ENCODE data around the gene EFCAB11. TPM values are rescaled to one million over a fixed set of nuclear protein-coding genes. Genes with fewer than 3 reads are reported as not detected.
A peak's percentile ranks its signal among the peaks of the same experiment; 100 is the strongest.

Gene EFCAB11
- total RNA-seq, 1 donor from 2014 or later, result 3.9 TPM

- DNase-seq (ENCODE audit: extremely low read depth, low read depth, low spot score), result no peak
These were observed 3.3 kb upstream of the EFCAB11 start for GRCh38 chr14:89957791-89958190.

- DNase-seq (ENCODE audit: extremely low read depth, low read depth, low spot score), result no peak
These were observed 2.8 kb upstream of the EFCAB11 start for GRCh38 chr14:89957376-89957775.

GRCh38 chr14:89956661-89957009, 2.1 kb upstream of the EFCAB11 start:
- DNase-seq (ENCODE audit: extremely low read depth, low read depth, low spot score), result no peak

- peak; percentile 71 for DNase-seq (ENCODE audit: extremely low read depth, low read depth, low spot score)
These were observed 1.5 kb upstream of the EFCAB11 start, which contains the start of gene TDP1 for GRCh38 chr14:89955745-89956660. Gene TDP1, plus strand, starts transcription at chr14:89955927. Its CDS starts 7,188 bp downstream, at chr14:89963115.

GRCh38 chr14:89955022-89955744, 653 bp upstream of the EFCAB11 start:
- no peak for DNase-seq (ENCODE audit: extremely low read depth, low read depth, low spot score)

- DNase-seq (ENCODE audit: extremely low read depth, low read depth, low spot score), result no peak
These were observed 928 bp downstream of the EFCAB11 start for GRCh38 chr14:89953602-89954001.

- DNase-seq (ENCODE audit: extremely low read depth, low read depth, low spot score), result no peak
These were observed 2.0 kb downstream of the EFCAB11 start for GRCh38 chr14:89952576-89952975.

- DNase-seq (ENCODE audit: extremely low read depth, low read depth, low spot score), result no peak
These were observed 7.2 kb downstream of the EFCAB11 start for GRCh38 chr14:89947344-89947743.

- no peak for DNase-seq (ENCODE audit: extremely low read depth, low read depth, low spot score)
These were observed 12.6 kb downstream of the EFCAB11 start for GRCh38 chr14:89941830-89942377.

GRCh38 chr14:89936654-89937185, 17.8 kb downstream of the EFCAB11 start:
- no peak for DNase-seq (ENCODE audit: extremely low read depth, low read depth, low spot score)

- DNase-seq (ENCODE audit: extremely low read depth, low read depth, low spot score), result no peak
These were observed 21.5 kb downstream of the EFCAB11 start for GRCh38 chr14:89933002-89933401.

GRCh38 chr14:89927186-89927865, 27.2 kb downstream of the EFCAB11 start:
- no peak for DNase-seq (ENCODE audit: extremely low read depth, low read depth, low spot score)

- no peak for DNase-seq (ENCODE audit: extremely low read depth, low read depth, low spot score)
These were observed 27.8 kb downstream of the EFCAB11 start for GRCh38 chr14:89926694-89927093.

GRCh38 chr14:89924268-89924667, 30.3 kb downstream of the EFCAB11 start:
- DNase-seq (ENCODE audit: extremely low read depth, low read depth, low spot score), result no peak

- no peak for DNase-seq (ENCODE audit: extremely low read depth, low read depth, low spot score)
These were observed 32.3 kb downstream of the EFCAB11 start for GRCh38 chr14:89922031-89922907.

- DNase-seq (ENCODE audit: extremely low read depth, low read depth, low spot score), result no peak
These were observed 33.2 kb downstream of the EFCAB11 start for GRCh38 chr14:89921346-89921745.

GRCh38 chr14:89920056-89920455, 34.5 kb downstream of the EFCAB11 start:
- no peak for DNase-seq (ENCODE audit: extremely low read depth, low read depth, low spot score)

GRCh38 chr14:89918721-89919120, 35.8 kb downstream of the EFCAB11 start:
- DNase-seq (ENCODE audit: extremely low read depth, low read depth, low spot score), result no peak

- peak; percentile 75 for DNase-seq (ENCODE audit: extremely low read depth, low read depth, low spot score)
These were observed 39.2 kb downstream of the EFCAB11 start for GRCh38 chr14:89915114-89915878.

Measured in glomerular endothelial cell (primary cell).